22Rv1 (cell line): ENCODE measurements around the gene CFL1.

Source experiments
- CTCF ChIP-seq: fragments of 450-650 bp; IDR thresholded peaks from 2 replicates; pipeline ENCODE4 v1.5.1; 2017; ENCODE audit warnings: mild to moderate bottlenecking
- ZFX ChIP-seq: fragments of 450-650 bp; IDR thresholded peaks from 2 replicates; pipeline ENCODE4 v1.6.1; 2017; ENCODE audit warnings: antibody characterized with exemption, borderline replicate concordance

GRCh38 chr11:65868076-65868667, 10.2 kb upstream of the CFL1 start:
- no peak for TF ChIP-seq CTCF
- TF ChIP-seq ZFX = no peak
